GM12878 (cell line): ENCODE results near the gene LMAN1L. TPM values are rescaled to one million over a fixed set of nuclear protein-coding genes. Genes with fewer than 3 reads are reported as not detected.

Source experiments
- ATAC-seq: fragments of 200-7000 bp; cut with Tn5 transposase; 3 replicates; pipeline ENCODE4 v1.9.1; 2020; ENCODE audit warnings: mild to moderate bottlenecking, moderate library complexity
- BruUV-seq: library from RNA; stranded (reverse); fragments of 400-500 nt; replicated peaks from 2 replicates; lab custom pipeline; 2021; lab: Mats Ljungman, UMichigan
- CTCF ChIA-PET: fragments of 300-600 bp; sonication (Branson Sonifier 250); formaldehyde crosslinking; extraction: SDS; loops from one replicate; lab custom pipeline; 2021; ENCODE audit warnings: inconsistent platforms; lab: Yijun Ruan, JAX
- POLR2A ChIA-PET: fragments of 350-600 bp; formaldehyde crosslinking; extraction: SDS; loops from one replicate; lab custom pipeline; 2021; ENCODE audit warnings: inconsistent platforms; lab: Charles Lee
- RAD21 ChIA-PET: fragments of 300-600 bp; sonication (Branson Sonifier 250); formaldehyde crosslinking; loops from one replicate; lab custom pipeline; 2023; ENCODE audit warnings: antibody characterized with exemption; ENCODE audit not compliant: unreplicated experiment; lab: Charles Lee
- SMC1A ChIA-PET: fragments of 300-600 bp; sonication (Branson Sonifier 250); formaldehyde crosslinking; loops from one replicate; lab custom pipeline; 2023; ENCODE audit not compliant: unreplicated experiment, uncharacterized antibody; lab: Charles Lee
- DNase-seq: peaks from one replicate; pipeline ENCODE4 v3.0.0-alpha.2; 2011; ENCODE audit warnings: low read depth, low spot score
- FAIRE-seq: peaks from 3 replicates; lab custom pipeline; 2011; peaks lifted over from hg19 to GRCh38; lab: Jason Lieb, UNC
- H2AFZ ChIP-seq: 2 replicates; pipeline ENCODE4 v1.6.0; 2011; ENCODE audit warnings: low read depth, low read length, control low read depth; ENCODE audit not compliant: control insufficient read depth
- H3K27ac ChIP-seq: 2 replicates; pipeline ENCODE4 v1.5.1; 2011; ENCODE audit warnings: control low read depth; ENCODE audit not compliant: control insufficient read depth, insufficient read depth
- H3K27me3 ChIP-seq, 2 experiments: replicated peaks in 1 of 2; 2 replicates each; pipeline versions ENCODE4 v1.6.0 to v1.6.1; 2011; ENCODE audit warnings: low read length in 1 of 2; ENCODE audit not compliant: control insufficient read depth in 2 of 2, insufficient read depth in 2 of 2
- H3K36me3 ChIP-seq, 2 experiments: 2 replicates each; pipeline ENCODE4 v1.5.1; 2011; ENCODE audit warnings: low read length in 1 of 2; ENCODE audit not compliant: control insufficient read depth in 2 of 2, insufficient read depth in 2 of 2
- H3K4me1 ChIP-seq: 2 replicates; pipeline ENCODE4 v1.6.1; 2011; ENCODE audit warnings: mild to moderate bottlenecking, low read length, moderate library complexity, mixed read lengths; ENCODE audit not compliant: control insufficient read depth, insufficient read depth
- H3K4me2 ChIP-seq: 2 replicates; pipeline ENCODE4 v1.6.0; 2011; ENCODE audit warnings: control low read depth; ENCODE audit not compliant: control insufficient read depth, insufficient read depth
- H3K4me3 ChIP-seq: fragments of 200-600 bp; sonication (generic); 2 replicates; pipeline ENCODE4 v1.5.1; 2016
- H3K79me2 ChIP-seq: 2 replicates; pipeline ENCODE4 v1.6.0; 2011; ENCODE audit warnings: low read length; ENCODE audit not compliant: control insufficient read depth, insufficient read depth
- H3K9ac ChIP-seq: 2 replicates; pipeline ENCODE4 v1.8.0; 2011; ENCODE audit warnings: low read length, control low read depth, mixed read lengths; ENCODE audit not compliant: control insufficient read depth, insufficient read depth
- H3K9me3 ChIP-seq: replicated peaks from 3 replicates; pipeline ENCODE4 v1.5.1; 2011; ENCODE audit warnings: mild to moderate bottlenecking, low read length; ENCODE audit not compliant: control insufficient read depth, insufficient read depth
- H4K20me1 ChIP-seq: 2 replicates; pipeline ENCODE4 v1.6.0; 2011; ENCODE audit not compliant: control insufficient read depth, insufficient read depth
- LARP7 ChIP-seq: fragments of 450-650 bp; IDR thresholded peaks from 2 replicates; pipeline ENCODE4 v1.6.1; 2017; ENCODE audit warnings: mild to moderate bottlenecking
- SUZ12 ChIP-seq: fragments of 200-600 bp; sonication (generic); IDR thresholded peaks from one replicate; pipeline ENCODE4 v1.6.1; 2018; ENCODE audit warnings: antibody characterized with exemption, mild to moderate bottlenecking; ENCODE audit not compliant: unreplicated experiment
- ZZZ3 ChIP-seq: IDR thresholded peaks from 2 replicates; pipeline ENCODE4 v1.6.1; 2011; ENCODE audit warnings: low read depth; ENCODE audit not compliant: control insufficient read depth, insufficient read length
- WGBS: methylation state at CpG from one replicate; pipeline ENCODE4 v1.1.6; 2016; ENCODE audit warnings: low lambda C conversion rate; ENCODE audit not compliant: insufficient replicate concordance, insufficient coverage; ENCODE audit errors: missing lambda C conversion rate; 5-methylcytosine and 5-hydroxymethylcytosine counted together
- in situ Hi-C: fragments of 300-500 bp; cut with MboI; formaldehyde crosslinking; loops from 9 replicates; pipeline ENCODE4 v1.14.3; 2018; ENCODE audit warnings: mixed read lengths
- intact Hi-C: fragments of 100-400 bp; cut with micrococcal nuclease; formaldehyde crosslinking; loops from one replicate; pipeline ENCODE4 v1.14.2; 2022; ENCODE audit not compliant: unreplicated experiment
- polyA plus RNA-seq, 11 experiments: library from polyadenylated mRNA; depleted of rRNA in 4 of 11; unstranded in 6 of 11; stranded (reverse) in 5 of 11; fragments of >200 nt; fragmentation: Nextera tagmentation in 4 of 11; fragmentation: Illumina TruSeq in 1 of 11; extraction: Ambion mirVana in 4 of 11; extraction: Trizol in 1 of 11; gene quantifications; 1 replicate in 1 of 11; 2 replicates in 10 of 11; pipeline versions ENCODE4 v1.2.1 to v1.2.3, GENCODE V29; 2011 to 2016; ENCODE audit warnings: inconsistent platforms in 2 of 11, missing spikeins in 2 of 11, low read depth in 1 of 11
- total RNA-seq, 4 experiments: library from RNA; depleted of rRNA in 3 of 4; stranded (reverse); fragments of >200 nt in 3 of 4; fragmentation: Illumina TruSeq in 1 of 4; extraction: Trizol in 1 of 4; gene quantifications; 2 replicates each; pipeline versions ENCODE4 v1.2.1 to v1.2.3, GENCODE V29; 2013 to 2021
- TF ChIP-seq, protein P1 (sequence below): fragments of 450-650 bp; IDR thresholded peaks from 2 replicates; pipeline ENCODE4 v1.6.1; 2017; ENCODE audit warnings: antibody characterized with exemption, mild to moderate bottlenecking, moderate library complexity
- TF ChIP-seq, protein P2 (sequence below), 3 experiments: IDR thresholded peaks in 2 of 3; conservative IDR thresholded peaks in 1 of 3; 2 replicates each; pipeline ENCODE4 v1.5.1; 2011; ENCODE audit warnings: low read depth in 3 of 3, low read length in 3 of 3, mild to moderate bottlenecking in 3 of 3, control low read depth in 2 of 3, moderate library complexity in 2 of 3, inconsistent platforms in 1 of 3, mixed read lengths in 1 of 3; ENCODE audit not compliant: control insufficient read depth in 2 of 3, insufficient read depth in 1 of 3; ENCODE audit errors: extremely low read depth in 1 of 3

LMAN1L gene
- total and polyA plus RNA-seq, 10 of the 15 experiments (the other 5 are each of a cell fraction or from before 2014, with no cell fraction given), result not detected

DNA sequence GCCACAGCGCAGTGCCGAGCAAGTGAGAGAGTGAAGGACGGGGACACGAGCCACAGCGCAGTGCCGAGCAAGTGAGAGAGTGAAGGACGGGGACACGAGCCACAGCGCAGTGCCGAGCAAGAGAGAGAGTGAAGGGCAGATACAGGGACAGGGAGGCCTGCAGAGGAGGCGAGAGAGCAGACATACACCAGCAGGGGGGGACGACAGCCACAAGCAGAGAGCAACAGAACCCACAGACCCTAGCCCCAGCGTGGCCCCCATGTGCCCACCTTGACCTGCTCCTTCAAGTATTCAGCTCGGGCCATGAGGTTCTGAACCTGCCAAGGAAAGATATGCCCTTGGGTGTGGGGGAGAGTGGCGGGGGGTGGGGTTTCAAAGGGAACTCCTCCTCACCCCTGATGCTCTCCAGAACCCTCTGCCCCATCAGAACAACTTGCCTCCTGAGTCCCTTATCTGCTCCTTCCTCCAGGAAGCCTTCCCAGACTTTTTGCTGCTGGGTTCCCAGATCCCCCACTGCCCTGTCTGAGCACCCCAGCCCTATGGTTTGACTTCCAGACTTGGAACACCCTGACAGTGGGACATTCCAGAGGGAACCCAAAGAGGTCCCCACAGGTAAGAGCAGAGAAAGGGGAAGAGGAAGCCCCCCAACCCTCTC is 25.0 kb downstream of the LMAN1L start:
- Histone ChIP-seq H3K4me3 (no peak overlapping the region), H3K4me2 (no peak overlapping the region), H3K36me3 (no peaks in the 10 kb centered on the region), H4K20me1 (no peaks in the 10 kb centered on the region), H3K9ac (no peak overlapping the region), H3K79me2 (peaks cover 3% of the 10 kb centered on the region; the same call in 1 of the 2 replicates), H3K9me3 (no peaks in the 10 kb centered on the region), H3K27ac (no peak overlapping the region), H3K4me1 (peaks cover 4% of the 10 kb centered on the region), H2AFZ (no peak overlapping the region), H3K27me3 (no peaks in the 10 kb centered on the region)
- intact Hi-C loops (loop anchor here (5.0 kb wide), 1 partner anchor 200 kb away; no protein-coding TSS in a partner anchor), in situ Hi-C loops (no loop called here)
- WGBS, result 84% methylated on average over 14 of the region's 15 CpGs
- no peak for DNase-seq
- ChIA-PET SMC1A (interaction anchor here (3.0 kb wide), 1 partner anchor 67 kb away, joined by 16 read pairs; no protein-coding TSS in a partner anchor), RAD21 (interaction anchor here (0.6 to 2.5 kb wide), 2 partner anchors 66 to 205 kb away, joined by 3 to 17 read pairs; no protein-coding TSS in a partner anchor), POLR2A (no interaction called here), CTCF (interaction anchor here (0.6 to 4.5 kb wide), 9 partner anchors 33 to 203 kb away, joined by 3 to 30 read pairs (median 4); no protein-coding TSS in a partner anchor)
- TF ChIP-seq SUZ12 (no peak), LARP7 (no peak), ZZZ3 (no peak)
- TF ChIP-seq, protein P1, sequence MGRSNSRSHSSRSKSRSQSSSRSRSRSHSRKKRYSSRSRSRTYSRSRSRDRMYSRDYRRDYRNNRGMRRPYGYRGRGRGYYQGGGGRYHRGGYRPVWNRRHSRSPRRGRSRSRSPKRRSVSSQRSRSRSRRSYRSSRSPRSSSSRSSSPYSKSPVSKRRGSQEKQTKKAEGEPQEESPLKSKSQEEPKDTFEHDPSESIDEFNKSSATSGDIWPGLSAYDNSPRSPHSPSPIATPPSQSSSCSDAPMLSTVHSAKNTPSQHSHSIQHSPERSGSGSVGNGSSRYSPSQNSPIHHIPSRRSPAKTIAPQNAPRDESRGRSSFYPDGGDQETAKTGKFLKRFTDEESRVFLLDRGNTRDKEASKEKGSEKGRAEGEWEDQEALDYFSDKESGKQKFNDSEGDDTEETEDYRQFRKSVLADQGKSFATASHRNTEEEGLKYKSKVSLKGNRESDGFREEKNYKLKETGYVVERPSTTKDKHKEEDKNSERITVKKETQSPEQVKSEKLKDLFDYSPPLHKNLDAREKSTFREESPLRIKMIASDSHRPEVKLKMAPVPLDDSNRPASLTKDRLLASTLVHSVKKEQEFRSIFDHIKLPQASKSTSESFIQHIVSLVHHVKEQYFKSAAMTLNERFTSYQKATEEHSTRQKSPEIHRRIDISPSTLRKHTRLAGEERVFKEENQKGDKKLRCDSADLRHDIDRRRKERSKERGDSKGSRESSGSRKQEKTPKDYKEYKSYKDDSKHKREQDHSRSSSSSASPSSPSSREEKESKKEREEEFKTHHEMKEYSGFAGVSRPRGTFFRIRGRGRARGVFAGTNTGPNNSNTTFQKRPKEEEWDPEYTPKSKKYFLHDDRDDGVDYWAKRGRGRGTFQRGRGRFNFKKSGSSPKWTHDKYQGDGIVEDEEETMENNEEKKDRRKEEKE, result no peak
- TF ChIP-seq, protein P2, sequence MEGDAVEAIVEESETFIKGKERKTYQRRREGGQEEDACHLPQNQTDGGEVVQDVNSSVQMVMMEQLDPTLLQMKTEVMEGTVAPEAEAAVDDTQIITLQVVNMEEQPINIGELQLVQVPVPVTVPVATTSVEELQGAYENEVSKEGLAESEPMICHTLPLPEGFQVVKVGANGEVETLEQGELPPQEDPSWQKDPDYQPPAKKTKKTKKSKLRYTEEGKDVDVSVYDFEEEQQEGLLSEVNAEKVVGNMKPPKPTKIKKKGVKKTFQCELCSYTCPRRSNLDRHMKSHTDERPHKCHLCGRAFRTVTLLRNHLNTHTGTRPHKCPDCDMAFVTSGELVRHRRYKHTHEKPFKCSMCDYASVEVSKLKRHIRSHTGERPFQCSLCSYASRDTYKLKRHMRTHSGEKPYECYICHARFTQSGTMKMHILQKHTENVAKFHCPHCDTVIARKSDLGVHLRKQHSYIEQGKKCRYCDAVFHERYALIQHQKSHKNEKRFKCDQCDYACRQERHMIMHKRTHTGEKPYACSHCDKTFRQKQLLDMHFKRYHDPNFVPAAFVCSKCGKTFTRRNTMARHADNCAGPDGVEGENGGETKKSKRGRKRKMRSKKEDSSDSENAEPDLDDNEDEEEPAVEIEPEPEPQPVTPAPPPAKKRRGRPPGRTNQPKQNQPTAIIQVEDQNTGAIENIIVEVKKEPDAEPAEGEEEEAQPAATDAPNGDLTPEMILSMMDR (IDR thresholded peaks at IDR 0.05 in 2 of 3, conservative IDR thresholded peaks at IDR 0.05 in 1 of 3; ENCODE audit: control insufficient read depth in 2 of 3, extremely low read depth in 1 of 3, insufficient read depth in 1 of 3, low read depth in 3 of 3, low read length in 3 of 3), result peak; percentile 7 to 24 (median 24); a peak in 4 of 6 replicates
- FAIRE-seq, result no peak
- ATAC-seq, result 0 out of 3 replicates have a peak, but pooled peaks have one; percentile 16
- BruUV-seq, result no TSS peak
